Nephron (organoid): Measurements from ENCODE around the gene AGPAT3.
"Not testable (repeated sequence)": the region's sequence is repeated elsewhere in the genome, so short reads cannot be mapped to it uniquely, and the experiment has no call there.

ENCODE experiments used
- H3K27ac Mint-ChIP-seq, 3 experiments: 2 replicates each; pipeline ENCODE4 v1.8.0; 2020; ENCODE audit warnings: mixed read lengths in 3 of 3, mild to moderate bottlenecking in 2 of 3, moderate library complexity in 1 of 3
- H3K27me3 Mint-ChIP-seq: 2 replicates; pipeline ENCODE4 v1.8.0; 2021; ENCODE audit warnings: low read depth, mild to moderate bottlenecking, moderate library complexity, mixed read lengths
- H3K36me3 Mint-ChIP-seq: 2 replicates; pipeline ENCODE4 v1.8.0; 2020; ENCODE audit warnings: low read depth, mixed read lengths
- H3K4me1 Mint-ChIP-seq: 2 replicates; pipeline ENCODE4 v1.8.0; 2020; ENCODE audit warnings: mixed read lengths
- H3K4me3 Mint-ChIP-seq, 3 experiments: 2 replicates each; pipeline ENCODE4 v1.8.0; 2020; ENCODE audit warnings: mild to moderate bottlenecking in 3 of 3, mixed read lengths in 3 of 3, moderate library complexity in 2 of 3
- H3K9me3 Mint-ChIP-seq: 2 replicates; pipeline ENCODE4 v1.8.0; 2020; ENCODE audit warnings: mixed read lengths
- CTCF ChIP-seq, 3 experiments: fragments of 200-600 bp; sonication (generic); IDR thresholded peaks; one replicate each; pipeline ENCODE4 v1.5.0; 2021; ENCODE audit warnings: antibody characterized with exemption in 3 of 3; ENCODE audit not compliant: unreplicated experiment in 3 of 3

The AGPAT3 gene

GRCh38 chr21:43819511-43820405 lies 45.3 kb upstream of the AGPAT3 start:
- Mint-ChIP-seq H3K9me3 (peaks cover 12% of the 10 kb centered on the region), H3K27ac (no peak overlapping the region), H3K36me3 (peaks cover 4% of the 10 kb centered on the region), H3K27me3 (no peaks in the 10 kb centered on the region), H3K4me1 (no peaks in the 10 kb centered on the region), H3K4me3 (no peak overlapping the region)
- TF ChIP-seq CTCF (IDR thresholded peaks at IDR 0.05; ENCODE audit: unreplicated experiment in 3 of 3) = no peak

- peaks cover 12% of the 10 kb centered on the region for H3K9me3 Mint-ChIP-seq
- H3K4me3 Mint-ChIP-seq = no peak overlapping the region
- no peak overlapping the region for H3K27ac Mint-ChIP-seq
- H3K27me3 Mint-ChIP-seq = no peaks in the 10 kb centered on the region
- H3K36me3 Mint-ChIP-seq = peaks cover 4% of the 10 kb centered on the region
- TF ChIP-seq CTCF (IDR thresholded peaks at IDR 0.05; ENCODE audit: unreplicated experiment in 3 of 3) = no peak
- no peaks in the 10 kb centered on the region for H3K4me1 Mint-ChIP-seq
Observed at GRCh38 chr21:43820466-43820865, 44.6 kb upstream of the AGPAT3 start.

GRCh38 chr21:43822166-43822565 lies 42.9 kb upstream of the AGPAT3 start:
- H3K4me1 Mint-ChIP-seq, H3K27ac Mint-ChIP-seq, H3K27me3 Mint-ChIP-seq, H3K36me3 Mint-ChIP-seq, H3K4me3 Mint-ChIP-seq: not testable (repeated sequence)
- peaks cover 12% of the 10 kb centered on the region for H3K9me3 Mint-ChIP-seq

GRCh38 chr21:43822741-43823140 lies 42.3 kb upstream of the AGPAT3 start:
- not testable (repeated sequence) for H3K4me3 Mint-ChIP-seq, H3K36me3 Mint-ChIP-seq, H3K4me1 Mint-ChIP-seq, H3K27ac Mint-ChIP-seq, H3K27me3 Mint-ChIP-seq
- H3K9me3 Mint-ChIP-seq = peaks cover 12% of the 10 kb centered on the region

- H3K9me3 Mint-ChIP-seq = peaks cover 6% of the 10 kb centered on the region
- no peak overlapping the region for H3K27ac Mint-ChIP-seq
- H3K4me1 Mint-ChIP-seq = no peaks in the 10 kb centered on the region
Observed at GRCh38 chr21:43824333-43825241, 40.4 kb upstream of the AGPAT3 start.

GRCh38 chr21:43825242-43825935 lies 39.6 kb upstream of the AGPAT3 start:
- no peaks in the 10 kb centered on the region for H3K4me1 Mint-ChIP-seq
- peaks cover 10% of the 10 kb centered on the region for H3K27me3 Mint-ChIP-seq
- H3K4me3 Mint-ChIP-seq = no peak overlapping the region
- TF ChIP-seq CTCF (IDR thresholded peaks at IDR 0.05; ENCODE audit: unreplicated experiment in 3 of 3) = no peak
- no peak overlapping the region for H3K27ac Mint-ChIP-seq
- peaks cover 5% of the 10 kb centered on the region for H3K9me3 Mint-ChIP-seq
- peaks cover 1% of the 10 kb centered on the region for H3K36me3 Mint-ChIP-seq

More at GRCh38 chr21:43824333-43825241, 40.4 kb upstream of the AGPAT3 start:
- peaks cover 10% of the 10 kb centered on the region for H3K27me3 Mint-ChIP-seq
- peaks cover 4% of the 10 kb centered on the region for H3K36me3 Mint-ChIP-seq
- TF ChIP-seq CTCF (IDR thresholded peaks at IDR 0.05; ENCODE audit: unreplicated experiment in 3 of 3) = no peak
- H3K4me3 Mint-ChIP-seq = no peak overlapping the region
